ENCODE results near the gene GLYATL1B.
"Not testable (repeated sequence)": the region's sequence is repeated elsewhere in the genome, so short reads cannot be mapped to it uniquely, and the experiment has no call there.

Gene GLYATL1B

GRCh38 chr11:59097113-59097708 is 11.1 kb downstream of the GLYATL1B start:
- DNase-seq, result peak; percentile 63

GRCh38 chr11:59097938-59098337 is 11.8 kb downstream of the GLYATL1B start:
- not testable (repeated sequence) for DNase-seq

- peak; percentile 80 for DNase-seq
These were observed 16.2 kb downstream of the GLYATL1B start for GRCh38 chr11:59102259-59102765.

GRCh38 chr11:59106363-59107336 is 20.5 kb downstream of the GLYATL1B start, which contains the start of gene FAM111B:
FAM111B (plus strand) TSS chr11:59107237; CDS start chr11:59109626, 2,389 bp downstream.
- DNase-seq, result peak; percentile 94

GRCh38 chr11:59107721-59108120 is 21.6 kb downstream of the GLYATL1B start:
- peak; percentile 41 for DNase-seq

- DNase-seq, result no peak
These were observed 26.4 kb downstream of the GLYATL1B start for GRCh38 chr11:59112494-59112893.

- DNase-seq, result no peak
These were observed 28.2 kb downstream of the GLYATL1B start for GRCh38 chr11:59114344-59114743.

GRCh38 chr11:59115553-59115952 is 29.4 kb downstream of the GLYATL1B start:
- no peak for DNase-seq

- no peak for DNase-seq
These were observed 31.7 kb downstream of the GLYATL1B start for GRCh38 chr11:59117774-59118173.

GRCh38 chr11:59119826-59120225 is 33.7 kb downstream of the GLYATL1B start:
- no peak for DNase-seq

GRCh38 chr11:59135648-59136461 is 49.7 kb downstream of the GLYATL1B start:
- DNase-seq, result peak; percentile 87

GRCh38 chr11:59136551-59136950 is 50.4 kb downstream of the GLYATL1B start:
- not testable (repeated sequence) for DNase-seq

GRCh38 chr11:59137190-59137589 is 51.1 kb downstream of the GLYATL1B start:
- no peak for DNase-seq

GRCh38 chr11:59138643-59139042 is 52.5 kb downstream of the GLYATL1B start:
- DNase-seq, result no peak

- no peak for DNase-seq
These were observed 55.1 kb downstream of the GLYATL1B start for GRCh38 chr11:59141191-59141590.

- DNase-seq, result no peak
These were observed 55.8 kb downstream of the GLYATL1B start for GRCh38 chr11:59141673-59142460.

- DNase-seq, result peak; percentile 93
These were observed 56.7 kb downstream of the GLYATL1B start, which contains the start of gene FAM111A for GRCh38 chr11:59142530-59143507. FAM111A (plus strand) TSS chr11:59142856; CDS start chr11:59148873, 6,017 bp downstream.

GRCh38 chr11:59144096-59144495 is 58.0 kb downstream of the GLYATL1B start:
- DNase-seq, result no peak

All from activated CD4-positive, alpha-beta T cell treated with anti-CD3 and anti-CD28 coated beads, Interleukin-10, Interleukin-2, amounts not matched to agents 100 ng/mL and 50 ng/mL, durations not matched to agents 16 hours and 8 hours (primary cell).